HG03066 (cell line): ENCODE data around the gene TFF2.

Source experiments
- ATAC-seq: cut with Tn5 transposase; IDR thresholded peaks from one replicate; pipeline ENCODE4 v1.9.1; 2021; ENCODE audit warnings: low read depth; ENCODE audit not compliant: unreplicated experiment

The TFF2 gene

GRCh38 chr21:42384156-42384945 lies 33.6 kb upstream of the TFF2 start:
- no peak for ATAC-seq

- no peak for ATAC-seq
Observed at GRCh38 chr21:42383331-42383730, 32.5 kb upstream of the TFF2 start.

DNA sequence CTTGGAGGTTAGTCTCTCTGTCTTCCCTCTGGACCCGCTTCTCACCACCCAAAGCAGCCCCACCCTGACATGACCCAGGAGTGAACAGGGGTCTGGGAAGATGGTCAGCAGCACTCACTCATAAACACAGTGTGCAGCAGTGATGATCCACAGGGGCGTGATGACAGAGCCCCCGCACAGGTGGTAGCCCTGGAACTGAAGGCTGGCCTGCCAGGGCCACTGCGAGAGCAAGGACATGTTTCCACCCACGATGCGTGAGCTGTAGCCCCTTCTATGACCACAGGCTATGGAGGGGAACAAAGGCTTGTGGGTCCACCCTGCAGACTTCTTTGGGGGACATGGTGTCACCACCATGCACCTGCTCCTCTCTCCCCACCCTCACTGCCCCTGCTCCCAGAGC lies 32.1 kb upstream of the TFF2 start:
- ATAC-seq: no peak

DNA sequence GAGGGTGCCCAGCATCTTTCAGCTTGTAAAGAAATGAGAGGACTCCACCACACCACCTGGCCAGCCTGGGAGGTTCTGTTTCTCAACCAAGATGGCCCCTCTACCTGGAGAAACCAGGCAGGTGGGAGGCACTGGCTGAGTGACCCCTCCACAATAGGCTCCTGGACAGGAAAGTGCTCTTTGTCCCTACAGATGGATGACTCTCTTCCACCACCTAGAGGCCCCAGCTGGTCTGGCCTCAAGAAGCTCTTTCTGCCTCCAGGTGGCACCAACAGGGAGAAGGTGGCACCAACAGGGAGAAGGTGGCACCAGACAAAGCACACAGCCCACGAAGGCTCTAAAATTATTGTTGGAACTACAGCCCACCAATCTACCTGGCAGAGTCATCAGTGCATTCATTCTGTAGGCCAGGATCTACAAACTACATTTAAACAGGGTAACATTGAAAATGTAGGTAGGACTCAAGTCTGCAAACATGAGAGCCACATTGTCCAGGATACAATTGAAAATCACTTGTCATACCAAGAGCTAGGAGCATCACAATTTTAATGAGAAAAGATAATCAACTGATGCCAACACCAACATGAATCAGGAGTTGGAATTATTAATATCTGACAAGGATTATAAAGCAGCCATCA lies 30.7 kb upstream of the TFF2 start:
- no peak for ATAC-seq

DNA sequence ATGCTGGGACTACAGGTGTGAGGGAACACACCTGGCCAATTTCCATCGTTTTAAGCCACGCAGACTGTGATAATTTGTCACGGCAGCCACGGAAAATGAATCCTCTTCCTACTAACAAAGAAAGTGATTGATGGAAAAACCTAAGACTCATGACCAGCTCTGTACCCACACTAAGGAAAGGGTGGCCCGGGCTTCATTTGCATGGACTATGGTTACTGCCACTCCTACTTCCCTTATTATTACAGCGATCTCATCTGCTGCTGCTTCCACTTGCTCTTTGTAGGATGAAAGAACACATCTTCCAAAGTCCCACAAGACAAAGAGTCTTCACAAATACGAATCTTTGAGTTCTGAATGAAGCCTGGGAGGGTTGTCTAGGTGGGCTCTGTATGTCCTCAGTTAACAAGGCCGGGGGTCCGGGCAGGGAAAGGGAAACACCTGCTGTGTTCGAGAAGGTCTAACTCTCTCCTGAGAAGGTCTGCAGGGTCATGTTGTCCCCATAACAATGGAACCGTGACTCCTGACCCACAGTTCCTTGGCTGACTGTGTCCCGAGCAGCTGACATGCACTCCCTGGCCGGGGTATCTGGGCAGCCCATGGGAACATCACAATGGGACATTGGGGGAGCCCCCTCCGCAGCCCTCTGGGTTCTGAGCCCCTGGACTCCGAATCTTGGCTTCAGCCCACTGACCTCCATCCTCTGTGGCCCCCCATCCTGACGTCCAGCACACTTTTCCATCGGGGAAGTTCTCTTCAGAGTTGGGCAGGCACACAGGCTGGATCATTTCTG lies 28.8 kb upstream of the TFF2 start:
- no peak for ATAC-seq

DNA sequence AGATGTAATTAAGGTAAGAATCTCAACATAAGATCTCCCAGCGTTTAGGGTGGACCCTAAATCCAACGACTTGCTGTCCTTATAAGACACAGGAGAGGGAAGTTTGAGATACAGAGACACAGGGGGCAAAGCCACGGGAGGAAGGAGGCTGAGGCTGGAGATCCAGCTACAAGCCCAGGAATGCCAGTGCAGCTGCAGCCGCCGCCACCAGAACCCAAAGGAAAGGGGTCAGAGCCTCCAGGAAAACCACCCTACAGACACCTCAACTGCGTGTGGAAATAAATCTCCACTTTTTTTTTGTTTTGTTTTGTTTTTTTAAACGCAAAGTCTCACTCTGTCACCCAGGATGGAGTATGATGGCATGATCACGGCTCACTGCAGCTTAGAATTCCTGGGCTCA lies 27.6 kb upstream of the TFF2 start:
- no peak for ATAC-seq

DNA sequence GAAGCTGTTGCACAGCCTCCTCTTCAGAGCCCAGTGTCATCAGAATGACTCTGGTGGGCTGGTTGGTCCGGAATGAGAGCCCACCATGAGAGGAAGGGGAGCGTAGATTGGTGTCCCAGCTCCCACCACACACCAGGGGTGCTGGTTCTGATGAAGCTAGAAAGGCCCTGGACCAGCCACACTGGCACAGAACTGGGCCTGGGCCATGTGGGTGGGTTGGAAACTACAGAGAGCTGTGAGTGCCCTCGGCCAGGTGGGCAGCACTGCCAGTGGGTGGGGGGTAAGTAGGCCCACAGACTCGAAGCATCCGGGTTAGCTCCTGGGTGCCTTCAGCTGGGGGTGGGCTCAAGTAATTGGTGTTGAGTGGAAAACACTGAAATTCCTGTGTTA lies 27.2 kb upstream of the TFF2 start:
- no peak for ATAC-seq

GRCh38 chr21:42377211-42377950 lies 26.6 kb upstream of the TFF2 start:
- ATAC-seq: no peak

GRCh38 chr21:42376338-42376982 lies 25.7 kb upstream of the TFF2 start:
- no peak for ATAC-seq

DNA sequence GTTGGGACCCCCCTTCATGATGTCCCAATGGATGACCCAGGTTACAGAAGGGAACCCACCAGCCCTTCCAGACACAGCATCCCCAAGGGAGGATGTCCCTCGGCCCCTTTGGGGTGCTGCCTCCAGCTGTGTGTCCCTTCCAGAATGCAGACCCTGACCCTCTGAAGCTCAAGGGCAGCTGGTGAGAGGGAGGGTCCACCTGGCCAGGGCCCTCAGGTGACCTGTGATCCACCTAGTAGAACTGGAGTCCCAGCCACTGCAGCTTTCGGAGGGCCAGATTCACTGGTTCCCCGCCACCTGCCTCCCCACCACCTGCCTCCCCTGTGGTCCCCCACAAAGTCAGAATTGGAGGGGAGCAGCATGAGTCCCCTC lies 25.2 kb upstream of the TFF2 start:
- ATAC-seq: no peak

GRCh38 chr21:42375506-42375905 lies 24.7 kb upstream of the TFF2 start:
- ATAC-seq: no peak

GRCh38 chr21:42374864-42375499 lies 24.2 kb upstream of the TFF2 start:
- no peak for ATAC-seq

GRCh38 chr21:42374457-42374856 lies 23.7 kb upstream of the TFF2 start:
- ATAC-seq: no peak

DNA sequence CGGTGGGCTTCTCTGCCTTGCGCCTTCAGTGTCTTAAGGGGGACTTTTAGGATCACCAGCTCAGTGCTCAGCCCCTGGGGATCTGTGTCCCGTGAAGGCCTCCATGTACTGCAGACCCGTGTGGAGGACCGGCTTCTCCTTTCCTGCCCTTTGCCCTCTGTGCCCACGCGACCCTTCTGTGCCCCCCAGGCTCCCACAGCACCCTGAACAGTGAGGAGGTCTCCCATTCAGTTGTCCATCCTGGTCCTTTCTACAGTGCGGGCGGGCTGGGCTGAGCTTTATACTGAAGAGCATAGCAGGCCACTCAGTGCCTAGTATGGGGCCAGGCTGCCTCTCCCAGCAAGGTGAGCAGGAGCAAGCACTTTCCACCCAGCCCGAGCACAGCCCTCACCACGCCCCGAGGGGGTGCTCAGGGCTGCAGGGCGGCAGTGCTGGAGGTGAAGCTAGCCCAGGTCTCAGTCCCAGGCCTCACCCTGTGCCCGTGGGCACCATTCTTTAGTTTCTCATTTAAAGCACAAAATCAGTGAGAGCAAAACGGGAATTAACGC lies 23.2 kb upstream of the TFF2 start:
- no peak for ATAC-seq

DNA sequence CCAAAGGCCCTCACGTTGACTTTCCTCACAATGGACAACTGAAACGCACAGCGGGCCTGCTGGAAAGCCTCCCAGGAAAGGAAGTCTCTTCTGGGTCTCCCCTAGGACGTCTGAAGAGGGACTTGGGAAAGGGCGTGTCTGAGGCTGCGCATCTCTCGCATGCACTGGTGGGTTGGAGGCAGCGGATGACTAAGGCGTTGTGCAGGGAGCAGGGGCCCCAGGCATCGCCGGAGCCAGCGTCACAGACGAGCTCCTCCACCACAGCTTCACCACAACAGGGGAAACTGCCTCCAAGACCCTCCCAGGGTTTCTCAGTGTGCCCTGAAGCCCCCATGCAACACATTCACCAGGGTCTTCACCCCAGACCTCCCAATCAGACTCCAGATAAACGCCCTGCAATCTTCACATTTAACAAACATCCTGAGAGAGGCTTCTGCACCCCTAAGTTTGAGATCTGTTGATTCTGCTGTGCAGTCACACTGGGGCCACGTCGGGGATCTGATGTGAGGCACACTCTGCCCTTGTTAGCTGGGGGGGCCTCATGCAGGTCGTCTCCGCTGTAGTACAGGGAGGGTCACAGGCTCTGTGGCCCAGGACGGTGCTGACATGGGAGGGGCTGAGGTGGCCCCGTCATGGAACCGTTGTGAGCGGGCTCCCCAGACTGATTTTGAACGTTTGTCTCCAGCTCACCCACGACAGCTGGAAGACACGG lies 22.6 kb upstream of the TFF2 start:
- no peak for ATAC-seq

DNA sequence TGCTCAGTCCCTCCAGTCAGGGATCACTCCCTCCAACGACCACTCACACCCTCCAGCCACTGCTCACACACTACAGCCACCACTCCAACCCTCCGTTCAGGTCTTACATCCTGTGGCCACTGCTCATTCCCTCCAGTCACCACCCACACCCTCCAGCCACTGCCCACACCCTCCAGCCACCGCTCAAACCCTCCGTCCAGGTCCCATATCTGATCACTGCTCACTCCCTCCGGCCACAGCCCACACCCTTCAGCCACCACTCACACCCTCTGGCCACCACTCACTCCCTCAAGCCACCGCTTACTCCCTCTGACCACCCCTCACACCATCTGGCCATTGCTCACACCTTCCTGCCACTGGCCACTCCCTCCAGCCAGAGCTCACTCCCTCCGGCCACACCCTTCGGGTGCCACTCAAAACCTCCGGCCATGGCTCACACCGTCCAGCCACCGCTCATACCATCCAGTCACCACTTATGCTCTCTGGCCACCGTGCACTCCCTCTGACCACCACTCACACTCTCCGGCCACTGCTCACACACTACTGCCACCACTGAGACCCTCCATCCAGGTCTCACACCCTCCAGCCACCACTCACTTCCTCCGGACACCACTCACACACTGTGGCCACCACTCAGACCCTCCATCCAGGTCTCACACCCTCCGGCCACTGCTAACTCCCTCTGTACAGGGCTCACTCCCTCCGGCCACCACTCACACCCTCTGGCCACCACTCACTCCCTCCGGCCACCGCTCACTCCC lies 20.3 kb upstream of the TFF2 start:
- ATAC-seq: no peak

DNA sequence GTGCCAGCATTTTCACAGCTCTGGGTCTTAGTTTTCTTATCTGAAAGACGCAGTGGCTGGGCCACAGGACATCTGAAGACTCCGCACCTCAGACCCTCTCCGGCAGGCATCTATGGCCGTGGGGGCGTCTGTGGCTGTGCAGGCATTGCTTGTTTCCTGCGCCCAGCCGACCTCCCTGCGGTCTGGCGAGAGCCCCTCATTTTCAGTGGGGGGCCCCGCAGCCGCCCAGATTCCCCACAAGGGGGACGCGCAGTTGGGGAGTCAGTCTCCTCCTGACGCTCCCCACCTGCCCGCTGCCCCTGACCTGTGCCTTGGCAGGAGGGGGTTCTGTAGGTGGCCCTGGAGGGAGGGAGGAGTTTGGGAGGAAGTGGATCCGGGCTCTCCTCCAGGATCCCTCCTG lies 19.0 kb upstream of the TFF2 start:
- no peak for ATAC-seq

GRCh38 chr21:42367367-42368165 lies 16.8 kb upstream of the TFF2 start:
- ATAC-seq: no peak
